Measurements from ENCODE around the gene SPTBN4.
A peak's percentile ranks its signal among the peaks of the same experiment; 100 is the strongest.
"Not testable (repeated sequence)": the region's sequence is repeated elsewhere in the genome, so short reads cannot be mapped to it uniquely, and the experiment has no call there.

SPTBN4 gene

GRCh38 chr19:40465557-40466218 is 1.1 kb upstream of the SPTBN4 start, which contains the start of gene BLVRB:
Gene BLVRB (minus strand): TSS chr19:40465745. CDS start chr19:40465688, 57 bp downstream.
- peak; percentile 96 for DNase-seq

DNA sequence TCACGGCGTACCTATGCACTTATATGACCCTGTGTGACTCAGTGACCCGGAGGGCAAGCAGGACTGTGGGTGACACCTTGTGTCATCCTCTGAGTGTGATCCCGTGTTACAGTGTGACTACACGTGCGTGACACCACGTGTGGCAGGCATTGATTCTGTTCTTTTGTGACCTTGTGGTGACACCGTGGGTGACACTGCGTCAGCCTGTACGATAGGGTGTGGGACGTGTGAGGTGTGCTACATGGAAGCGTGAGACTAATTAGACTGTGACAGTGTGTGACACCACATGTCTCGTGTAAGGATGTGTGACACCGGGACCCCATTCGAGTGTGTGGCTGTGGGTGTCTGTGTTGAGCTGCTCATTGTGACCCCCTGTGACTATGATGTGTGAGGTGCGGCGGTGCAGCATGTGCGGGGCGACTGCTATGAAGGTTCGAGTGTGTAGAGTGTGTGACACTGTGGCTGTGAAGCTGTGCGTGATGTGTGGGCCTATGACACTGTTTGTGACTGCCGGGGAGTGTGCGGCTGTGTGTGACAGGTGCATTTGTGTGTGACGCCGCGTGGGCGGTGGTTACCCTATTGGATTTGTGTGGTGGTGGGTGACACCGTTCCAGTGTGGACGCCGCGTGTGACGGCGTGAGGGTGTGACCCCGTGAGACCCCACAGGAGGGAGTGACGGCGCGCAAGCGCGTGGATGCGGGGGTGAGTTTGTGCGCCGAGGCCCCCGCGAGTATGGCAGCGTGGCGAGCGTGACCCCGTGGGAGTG is 399 bp upstream of the SPTBN4 start:
- DNase-seq: no peak

DNA sequence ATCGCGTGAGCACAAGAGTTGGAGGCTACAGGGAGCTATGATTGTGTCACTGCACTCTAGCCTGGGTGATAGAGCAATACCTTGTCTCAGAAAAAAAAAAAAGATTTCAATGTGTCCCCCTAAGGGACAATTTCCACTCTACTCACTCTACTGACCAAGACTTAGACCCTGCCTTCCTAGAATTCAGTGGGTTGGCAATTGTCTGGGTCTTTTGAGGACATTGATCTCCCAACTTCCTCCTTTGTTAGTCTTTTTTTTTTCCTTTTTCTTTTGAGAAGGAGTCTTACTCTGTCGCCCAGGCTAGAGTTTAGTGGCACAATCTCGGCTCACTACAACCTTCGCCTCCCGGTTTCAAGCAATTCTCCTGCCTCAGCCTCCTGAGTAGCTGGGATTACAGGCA is 2.2 kb downstream of the SPTBN4 start:
- DNase-seq: no peak

DNA sequence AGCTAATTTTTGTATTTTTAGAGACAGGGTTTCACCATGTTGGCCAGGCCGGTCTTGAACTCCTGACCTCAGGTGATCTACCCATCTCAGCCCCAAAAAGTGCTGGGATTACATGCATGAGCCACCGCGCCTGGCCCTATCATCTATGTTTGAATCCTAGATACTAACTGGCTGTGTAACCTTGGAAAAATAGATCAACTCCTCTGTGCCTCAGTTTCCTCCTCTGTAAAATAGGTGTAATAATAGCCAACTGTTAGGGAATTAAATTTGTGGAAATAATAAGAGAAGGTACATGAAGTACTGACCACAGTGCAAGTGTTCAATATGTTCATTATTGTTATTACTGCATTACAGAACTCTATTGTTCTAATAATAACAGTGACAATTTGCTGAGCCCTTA is 4.3 kb downstream of the SPTBN4 start:
- no peak for DNase-seq

GRCh38 chr19:40472516-40472915 is 5.7 kb downstream of the SPTBN4 start:
- DNase-seq: no peak

GRCh38 chr19:40474737-40475136 is 7.9 kb downstream of the SPTBN4 start:
- DNase-seq: no peak

DNA sequence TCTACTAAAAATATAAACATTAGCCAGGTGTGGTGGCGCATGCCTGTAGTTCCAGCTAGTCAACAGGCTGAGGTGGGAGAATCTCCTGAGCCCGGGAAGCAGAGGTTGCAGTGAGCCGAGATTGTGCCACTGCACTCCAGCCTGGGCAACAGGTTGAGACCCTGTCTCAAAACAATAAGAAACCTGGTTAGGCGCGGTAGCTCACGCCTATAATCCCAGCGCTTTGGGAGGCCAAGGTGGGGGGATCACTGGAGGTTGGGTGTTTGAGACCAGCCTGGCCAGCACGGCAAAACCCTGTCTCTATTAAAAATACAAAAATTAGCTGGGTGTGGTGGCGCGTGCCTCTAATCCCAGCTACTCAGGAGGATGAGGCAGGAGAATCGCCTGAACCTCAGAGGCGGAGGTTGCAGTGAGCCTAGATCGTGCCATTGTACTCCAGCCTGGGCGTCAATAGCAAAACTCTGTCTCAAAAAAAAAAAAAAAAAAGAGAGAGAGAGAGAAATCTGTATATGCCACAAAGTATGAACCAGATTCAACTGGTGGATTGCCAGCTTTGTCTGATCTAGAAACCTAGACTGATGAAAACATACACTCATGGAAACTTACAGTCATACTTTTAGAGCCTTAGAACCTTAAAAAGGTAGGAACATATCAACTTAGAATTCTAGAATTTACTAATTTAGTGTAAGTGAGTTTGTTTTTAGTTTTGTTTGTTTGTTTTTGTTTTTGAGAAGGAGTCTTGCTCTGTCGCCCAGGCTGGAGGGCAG is 9.3 kb downstream of the SPTBN4 start:
- not testable (repeated sequence) for DNase-seq

- DNase-seq: no peak
Measured at GRCh38 chr19:40486017-40486416, 19.2 kb downstream of the SPTBN4 start.

DNA sequence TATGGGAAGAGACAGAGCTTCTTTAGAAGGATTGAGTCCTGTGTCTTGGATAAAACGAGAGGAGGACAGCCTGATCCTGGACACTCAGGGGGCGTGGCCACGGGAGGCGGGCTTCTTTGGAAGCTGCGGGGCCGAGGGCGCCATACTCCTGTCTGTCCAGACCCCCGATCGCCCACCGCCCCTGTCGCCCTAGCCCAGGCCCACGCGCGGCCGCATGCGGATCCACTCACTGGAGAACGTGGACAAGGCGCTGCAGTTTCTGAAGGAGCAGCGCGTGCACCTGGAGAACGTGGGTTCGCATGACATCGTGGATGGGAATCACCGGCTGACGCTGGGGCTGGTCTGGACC is 23.1 kb downstream of the SPTBN4 start:
- DNase-seq: no peak

GRCh38 chr19:40492274-40492673 is 25.5 kb downstream of the SPTBN4 start:
- no peak for DNase-seq

GRCh38 chr19:40493778-40494177 is 27.0 kb downstream of the SPTBN4 start:
- DNase-seq: no peak

DNA sequence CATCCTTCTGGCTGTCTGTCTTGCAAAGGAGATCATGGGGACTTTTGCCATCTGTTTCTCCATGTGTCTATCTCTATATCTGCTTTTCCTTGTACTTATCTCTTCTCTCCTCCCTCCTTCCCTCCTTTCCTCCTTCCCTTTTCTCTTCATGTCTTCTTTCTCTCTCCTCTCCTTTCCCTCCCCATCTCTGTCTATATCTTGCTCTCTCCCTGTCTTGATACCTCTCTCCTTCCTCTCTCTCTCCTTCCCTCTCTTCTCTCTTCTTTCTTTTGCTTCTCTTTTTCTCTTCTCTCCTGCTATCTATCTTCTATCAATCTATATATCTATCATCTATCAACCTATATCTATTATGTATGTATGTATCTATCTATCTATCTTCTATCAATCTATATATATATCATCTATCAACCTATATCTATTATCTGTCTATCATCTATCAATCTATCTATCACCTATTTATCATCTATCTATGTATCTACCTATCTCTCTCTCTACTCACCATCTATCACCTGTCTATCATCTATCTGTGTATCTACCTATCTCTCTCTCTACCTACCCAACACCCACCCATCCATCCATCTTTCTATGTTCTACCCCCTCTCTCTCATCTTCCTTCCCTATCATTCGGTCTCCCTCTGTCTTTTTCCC is 27.5 kb downstream of the SPTBN4 start:
- DNase-seq: no peak

DNA sequence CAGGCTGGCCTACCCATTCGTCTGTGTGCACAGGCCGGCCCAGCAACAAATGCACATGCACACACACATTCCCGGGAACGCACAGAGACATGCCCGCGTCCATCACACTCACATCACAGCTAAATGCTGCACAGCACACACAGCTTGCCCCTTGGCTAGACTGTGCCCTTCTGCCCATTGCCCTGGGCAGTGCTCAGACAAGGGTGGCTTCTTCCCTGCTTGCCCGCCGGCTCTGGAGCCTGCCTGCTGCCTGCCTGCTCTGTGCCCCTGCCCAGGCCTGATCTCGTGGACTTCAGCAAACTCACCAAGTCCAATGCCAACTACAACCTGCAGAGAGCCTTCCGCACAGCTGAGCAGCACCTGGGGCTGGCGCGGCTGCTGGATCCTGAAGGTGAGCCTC is 30.4 kb downstream of the SPTBN4 start:
- DNase-seq: no peak

- no peak for DNase-seq
Measured at GRCh38 chr19:40499320-40499719, 32.5 kb downstream of the SPTBN4 start.

- not testable (repeated sequence) for DNase-seq
Measured at GRCh38 chr19:40500678-40501530, 34.1 kb downstream of the SPTBN4 start.

DNA sequence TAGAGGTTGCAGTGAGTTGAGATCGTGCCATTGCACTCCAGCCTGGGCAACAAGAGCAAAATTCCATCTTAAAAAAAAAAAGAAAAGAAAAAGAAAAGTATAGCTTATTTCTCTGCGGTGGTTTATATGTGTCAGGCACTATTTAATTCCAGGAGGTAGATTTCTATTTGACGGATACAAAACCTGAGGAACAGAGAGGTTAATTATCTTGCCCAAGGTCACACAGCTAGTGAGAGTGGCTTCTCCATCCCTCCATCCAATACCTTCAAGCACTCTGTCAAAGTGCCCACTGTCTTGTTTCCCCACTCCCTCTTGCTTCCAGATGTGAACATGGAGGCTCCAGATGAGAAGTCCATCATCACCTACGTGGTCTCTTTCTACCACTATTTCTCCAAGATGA is 34.8 kb downstream of the SPTBN4 start:
- DNase-seq: no peak

DNA sequence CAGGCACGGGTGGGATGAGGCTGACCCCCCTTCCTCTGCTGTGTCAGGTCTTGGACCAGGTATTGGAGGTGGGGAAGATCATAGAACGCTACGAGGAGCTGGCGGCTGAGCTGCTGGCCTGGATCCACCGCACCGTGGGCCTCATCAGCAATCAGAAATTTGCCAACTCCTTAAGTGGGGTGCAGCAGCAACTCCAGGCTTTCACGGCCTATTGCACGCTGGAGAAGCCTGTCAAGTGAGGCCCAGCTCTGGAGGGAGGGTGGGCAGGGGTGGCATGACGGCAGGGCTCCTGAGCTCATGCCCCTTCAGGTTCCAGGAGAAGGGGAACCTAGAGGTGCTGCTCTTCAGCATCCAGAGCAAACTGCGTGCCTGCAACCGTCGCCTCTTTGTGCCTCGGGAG is 35.3 kb downstream of the SPTBN4 start:
- DNase-seq: peak; percentile 74

GRCh38 chr19:40502647-40503319 is 36.0 kb downstream of the SPTBN4 start:
- DNase-seq: peak; percentile 63

GRCh38 chr19:40503320-40503695 is 36.5 kb downstream of the SPTBN4 start:
- peak; percentile 80 for DNase-seq

GRCh38 chr19:40506099-40506498 is 39.3 kb downstream of the SPTBN4 start:
- no peak for DNase-seq

GRCh38 chr19:40507892-40508291 is 41.1 kb downstream of the SPTBN4 start:
- no peak for DNase-seq

GRCh38 chr19:40508739-40509260 is 42.0 kb downstream of the SPTBN4 start:
- no peak for DNase-seq
